OCI-LY1 (cell line): ENCODE results near the gene CHST10.
"Not testable (repeated sequence)": the region's sequence is repeated elsewhere in the genome, so short reads cannot be mapped to it uniquely, and the experiment has no call there.

ENCODE experiments used
- H2AFZ ChIP-seq: fragments of 200-600 bp; sonication (generic), shearing (Covaris generic); 2 replicates; pipeline ENCODE4 v1.6.0; 2014; ENCODE audit warnings: antibody characterized with exemption, mild to moderate bottlenecking, low read length
- H3F3A ChIP-seq: fragments of 200-600 bp; sonication (generic), shearing (Covaris generic); 2 replicates; pipeline ENCODE4 v1.6.0; 2014; ENCODE audit warnings: mild to moderate bottlenecking, antibody characterized with exemption, low read length, moderate library complexity; ENCODE audit not compliant: insufficient read depth
- H3K27ac ChIP-seq: fragments of 200-600 bp; sonication (generic); 2 replicates; pipeline ENCODE4 v1.5.1; 2014; ENCODE audit warnings: low read length, mixed run types, mild to moderate bottlenecking, low read depth; ENCODE audit not compliant: poor library complexity, severe bottlenecking
- H3K27me3 ChIP-seq: fragments of 200-600 bp; sonication (generic); 2 replicates; pipeline ENCODE4 v1.6.0; 2014; ENCODE audit warnings: antibody characterized with exemption, mild to moderate bottlenecking, low read length, moderate library complexity; ENCODE audit not compliant: insufficient read depth
- H3K36me3 ChIP-seq: fragments of 200-600 bp; sonication (generic); 2 replicates; pipeline ENCODE4 v1.6.1; 2014; ENCODE audit warnings: mild to moderate bottlenecking, antibody characterized with exemption, low read length, moderate library complexity, mixed read lengths; ENCODE audit not compliant: insufficient read depth
- H3K4me1 ChIP-seq: fragments of 200-600 bp; sonication (generic); 2 replicates; pipeline ENCODE4 v1.5.1; 2014; ENCODE audit warnings: mild to moderate bottlenecking, low read length, moderate library complexity; ENCODE audit not compliant: insufficient read depth, severe bottlenecking
- H3K4me2 ChIP-seq: fragments of 200-600 bp; sonication (generic), shearing (Covaris generic); 2 replicates; pipeline ENCODE4 v1.6.1; 2014; ENCODE audit warnings: low read length
- H3K4me3 ChIP-seq: fragments of 200-600 bp; sonication (generic); 2 replicates; pipeline ENCODE4 v1.5.1; 2014; ENCODE audit warnings: low read length, low read depth, mild to moderate bottlenecking, mixed read lengths; ENCODE audit not compliant: poor library complexity, severe bottlenecking
- H3K79me2 ChIP-seq: fragments of 200-600 bp; shearing (Covaris generic); 2 replicates; pipeline ENCODE4 v1.6.1; 2016; ENCODE audit warnings: mixed run types, low read length, mixed read lengths; ENCODE audit not compliant: insufficient read depth
- H3K9ac ChIP-seq: fragments of 200-600 bp; sonication (generic), shearing (Covaris generic); 2 replicates; pipeline ENCODE4 v1.6.1; 2014; ENCODE audit warnings: mild to moderate bottlenecking, low read length, mixed read lengths
- H3K9me2 ChIP-seq: fragments of 200-600 bp; sonication (generic), shearing (Covaris generic); 2 replicates; pipeline ENCODE4 v1.6.1; 2014; ENCODE audit warnings: low read depth, mild to moderate bottlenecking, low read length, mixed read lengths
- H3K9me3 ChIP-seq: fragments of 200-600 bp; shearing (Covaris generic); 2 replicates; pipeline ENCODE4 v1.6.1; 2014; ENCODE audit warnings: low read length, mixed read lengths
- H4K20me1 ChIP-seq: fragments of 200-600 bp; sonication (generic), shearing (Covaris generic); 2 replicates; pipeline ENCODE4 v1.6.0; 2016; ENCODE audit warnings: mild to moderate bottlenecking, low read length; ENCODE audit not compliant: insufficient read depth
- CTCF ChIP-seq: fragments of 200-600 bp; sonication (generic), shearing (Covaris generic); IDR thresholded peaks from 2 replicates; pipeline ENCODE4 v1.5.1; 2017; ENCODE audit warnings: mild to moderate bottlenecking, antibody characterized with exemption, low read length, moderate library complexity, mixed read lengths
- EZH2 ChIP-seq: fragments of 200-600 bp; sonication (generic), shearing (Covaris generic); IDR thresholded peaks from 2 replicates; pipeline ENCODE4 v1.8.0; 2017; ENCODE audit warnings: borderline replicate concordance, mixed run types, mild to moderate bottlenecking, antibody characterized with exemption, low read length, moderate library complexity, mixed read lengths

CHST10 gene

GRCh38 chr2:100376836-100377235, 40.6 kb downstream of the CHST10 start:
- Histone ChIP-seq H3K4me1 (peaks cover 3% of the 10 kb centered on the region), H3F3A (no peaks in the 10 kb centered on the region), H3K9ac (no peak overlapping the region), H3K27me3 (no peaks in the 10 kb centered on the region), H3K4me2 (no peak overlapping the region), H3K27ac (no peak overlapping the region), H3K9me2 (no peaks in the 10 kb centered on the region), H3K9me3 (no peaks in the 10 kb centered on the region), H3K4me3 (no peak overlapping the region), H2AFZ (no peak overlapping the region), H3K36me3 (no peaks in the 10 kb centered on the region), H3K79me2 (no peaks in the 10 kb centered on the region), H4K20me1 (no peaks in the 10 kb centered on the region)
- TF ChIP-seq EZH2 (no peak), CTCF (no peak)

- H3K9ac ChIP-seq = no peak overlapping the region
- peaks cover 5% of the 10 kb centered on the region for H3K4me1 ChIP-seq
- H3K79me2 ChIP-seq = no peaks in the 10 kb centered on the region
- H3K4me3 ChIP-seq = no peak overlapping the region
- H4K20me1 ChIP-seq = no peaks in the 10 kb centered on the region
- no peaks in the 10 kb centered on the region for H3K36me3 ChIP-seq
- no peaks in the 10 kb centered on the region for H3K9me3 ChIP-seq
- H3K27ac ChIP-seq = no peak overlapping the region
- H3F3A ChIP-seq = no peaks in the 10 kb centered on the region
- H2AFZ ChIP-seq = no peak overlapping the region
- TF ChIP-seq CTCF (no peak), EZH2 (no peak)
- H3K4me2 ChIP-seq = no peak overlapping the region
- 0 out of 2 replicates have a peak, but pooled peaks cover 4% of the 10 kb centered on the region for H3K27me3 ChIP-seq
- no peaks in the 10 kb centered on the region for H3K9me2 ChIP-seq
These were observed 50.3 kb downstream of the CHST10 start for GRCh38 chr2:100367163-100367562.

- Histone ChIP-seq H3K9ac (no peak overlapping the region), H3K36me3 (no peaks in the 10 kb centered on the region), H3K9me3 (no peaks in the 10 kb centered on the region), H3K27me3 (no peaks in the 10 kb centered on the region), H2AFZ (no peak overlapping the region), H3K4me1 (peaks cover 5% of the 10 kb centered on the region), H3K4me3 (no peak overlapping the region), H4K20me1 (no peaks in the 10 kb centered on the region), H3F3A (no peaks in the 10 kb centered on the region), H3K4me2 (no peak overlapping the region), H3K79me2 (no peaks in the 10 kb centered on the region), H3K27ac (no peak overlapping the region), H3K9me2 (no peaks in the 10 kb centered on the region)
- TF ChIP-seq EZH2 (no peak), CTCF (no peak)
These were observed 52.0 kb downstream of the CHST10 start for GRCh38 chr2:100365434-100365833.

- H3K27me3 ChIP-seq, H3F3A ChIP-seq, H3K4me3 ChIP-seq, H3K9me2 ChIP-seq, H4K20me1 ChIP-seq, H3K27ac ChIP-seq, H3K9me3 ChIP-seq, H3K36me3 ChIP-seq, H3K4me2 ChIP-seq, H3K9ac ChIP-seq, H2AFZ ChIP-seq, H3K4me1 ChIP-seq, H3K79me2 ChIP-seq: not testable (repeated sequence)
These were observed 55.2 kb downstream of the CHST10 start for GRCh38 chr2:100362269-100362668.
